ENCODE data around the gene PDIA2. TPM values are rescaled to one million over a fixed set of nuclear protein-coding genes. Genes with fewer than 3 reads are reported as not detected.

PDIA2 gene
- total RNA-seq, 1 experiment from 2014 or later, result not detected

DNA sequence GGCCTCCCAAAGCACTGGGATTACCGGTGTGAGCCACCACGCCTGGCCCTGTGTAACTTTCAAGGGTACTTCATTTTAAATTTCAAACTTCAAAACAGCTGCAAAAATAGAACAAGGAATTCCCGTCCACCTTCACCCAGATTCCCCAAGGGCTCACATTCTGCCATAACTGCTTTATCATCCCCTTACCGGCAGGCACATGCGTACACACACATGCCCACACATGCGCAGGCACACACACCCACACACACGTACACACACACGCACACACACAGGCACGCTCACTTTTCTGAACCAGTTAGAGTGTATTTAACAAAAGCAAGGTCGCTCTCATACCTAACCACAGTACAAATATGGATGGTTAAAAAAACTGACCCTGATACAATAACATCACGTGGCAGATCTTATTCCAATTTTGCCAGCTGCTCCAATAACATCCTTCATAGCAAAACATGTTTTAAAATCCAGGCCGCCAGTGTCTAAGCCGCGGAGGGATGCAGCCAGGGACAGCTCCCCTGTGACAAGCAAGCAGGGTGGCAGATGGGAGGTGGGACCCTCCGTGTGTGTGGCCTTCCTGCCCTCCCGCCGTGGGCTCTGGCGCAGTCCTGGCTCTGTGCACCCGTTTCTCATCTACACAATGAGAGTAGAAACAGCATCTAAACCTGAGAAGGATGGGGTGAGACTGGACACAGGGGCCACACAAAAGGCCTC, 23.1 kb downstream of the PDIA2 start:
- no peak for DNase-seq
- TF ChIP-seq EZH2 (IDR thresholded peaks at IDR 0.05; ENCODE audit: low read length, unreplicated experiment), result no peak
- no peak for TF ChIP-seq EZH2phosphoT487 (IDR thresholded peaks at IDR 0.05; ENCODE audit: borderline replicate concordance, low read length)
- TF ChIP-seq, protein P1, sequence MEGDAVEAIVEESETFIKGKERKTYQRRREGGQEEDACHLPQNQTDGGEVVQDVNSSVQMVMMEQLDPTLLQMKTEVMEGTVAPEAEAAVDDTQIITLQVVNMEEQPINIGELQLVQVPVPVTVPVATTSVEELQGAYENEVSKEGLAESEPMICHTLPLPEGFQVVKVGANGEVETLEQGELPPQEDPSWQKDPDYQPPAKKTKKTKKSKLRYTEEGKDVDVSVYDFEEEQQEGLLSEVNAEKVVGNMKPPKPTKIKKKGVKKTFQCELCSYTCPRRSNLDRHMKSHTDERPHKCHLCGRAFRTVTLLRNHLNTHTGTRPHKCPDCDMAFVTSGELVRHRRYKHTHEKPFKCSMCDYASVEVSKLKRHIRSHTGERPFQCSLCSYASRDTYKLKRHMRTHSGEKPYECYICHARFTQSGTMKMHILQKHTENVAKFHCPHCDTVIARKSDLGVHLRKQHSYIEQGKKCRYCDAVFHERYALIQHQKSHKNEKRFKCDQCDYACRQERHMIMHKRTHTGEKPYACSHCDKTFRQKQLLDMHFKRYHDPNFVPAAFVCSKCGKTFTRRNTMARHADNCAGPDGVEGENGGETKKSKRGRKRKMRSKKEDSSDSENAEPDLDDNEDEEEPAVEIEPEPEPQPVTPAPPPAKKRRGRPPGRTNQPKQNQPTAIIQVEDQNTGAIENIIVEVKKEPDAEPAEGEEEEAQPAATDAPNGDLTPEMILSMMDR (conservative IDR thresholded peaks at IDR 0.05; ENCODE audit: low read depth, low read length), result no peak
- intact Hi-C loops (cut with micrococcal nuclease), result no loop called here

DNA sequence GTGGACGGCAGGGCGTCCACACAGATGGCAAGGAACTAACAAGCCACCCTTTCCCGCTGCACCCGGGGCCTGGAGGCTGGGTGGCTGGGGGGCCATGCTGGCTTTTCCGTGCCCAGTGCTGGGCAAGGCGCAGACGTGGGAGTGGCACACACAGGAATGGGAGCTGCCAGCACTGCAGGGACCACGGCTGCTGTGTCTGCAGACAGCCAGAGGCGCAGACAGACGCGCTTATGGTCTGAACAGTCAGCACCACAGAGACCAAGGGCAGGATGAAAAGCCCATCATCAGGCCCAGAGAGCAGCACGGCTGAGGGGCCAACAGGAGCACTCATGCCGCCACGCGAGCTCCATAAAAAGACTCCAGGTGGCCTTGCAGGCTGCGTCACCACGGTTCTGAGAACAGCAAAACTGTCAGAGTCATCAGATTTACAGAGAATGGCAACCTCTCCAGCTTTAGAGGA, 24.0 kb downstream of the PDIA2 start:
- ChIA-PET POLR2A (ENCODE audit: unreplicated experiment) (no interaction called here), CTCF (no interaction called here)
- Histone ChIP-seq H4K20me1 (ENCODE audit: low read length) (no peaks in the 10 kb centered on the region), H3K4me2 (ENCODE audit: low read length) (no peak overlapping the region), H3K27me3 (ENCODE audit: low read length) (no peaks in the 10 kb centered on the region), H3K4me1 (ENCODE audit: insufficient read depth, low read length) (no peaks in the 10 kb centered on the region), H2AFZ (ENCODE audit: low read length) (no peak overlapping the region), H3K4me3 (ENCODE audit: low read length) (no peak overlapping the region), H3K36me3 (ENCODE audit: low read depth, low read length) (no peaks in the 10 kb centered on the region), H3K79me2 (ENCODE audit: low read length) (no peaks in the 10 kb centered on the region), H3F3A (ENCODE audit: low read length, unreplicated experiment) (no peaks in the 10 kb centered on the region), H3K27ac (ENCODE audit: low read length) (no peak overlapping the region), H3K9ac (ENCODE audit: low read length) (no peak overlapping the region), H3K9me3 (ENCODE audit: low read length) (no peaks in the 10 kb centered on the region), H3K9me2 (replicated peaks; ENCODE audit: low read length) (no peaks in the 10 kb centered on the region)
- BruUV-seq (replicated peaks), result no TSS peak
- no peak for ATAC-seq
- intact Hi-C loops (cut with micrococcal nuclease), result no loop called here
- no peak for DNase-seq
- TF ChIP-seq EZH2phosphoT487 (IDR thresholded peaks at IDR 0.05; ENCODE audit: borderline replicate concordance, low read length) (no peak), EZH2 (IDR thresholded peaks at IDR 0.05; ENCODE audit: low read length, unreplicated experiment) (no peak)
- TF ChIP-seq, protein P1 (conservative IDR thresholded peaks at IDR 0.05; ENCODE audit: low read depth, low read length), result no peak

More for the DNA sequence above, 23.1 kb downstream of the PDIA2 start:
- H3K27ac ChIP-seq (ENCODE audit: low read length), result no peak overlapping the region
- H3K36me3 ChIP-seq (ENCODE audit: low read depth, low read length), result no peaks in the 10 kb centered on the region
- no peak for ATAC-seq
- H3K9me2 ChIP-seq (replicated peaks; ENCODE audit: low read length), result no peaks in the 10 kb centered on the region
- no peak overlapping the region for H3K9ac ChIP-seq (ENCODE audit: low read length)
- H3K9me3 ChIP-seq (ENCODE audit: low read length), result no peaks in the 10 kb centered on the region
- no peaks in the 10 kb centered on the region for H3K4me1 ChIP-seq (ENCODE audit: insufficient read depth, low read length)
- H2AFZ ChIP-seq (ENCODE audit: low read length), result no peak overlapping the region
- no peak overlapping the region for H3K4me2 ChIP-seq (ENCODE audit: low read length)
- no peaks in the 10 kb centered on the region for H3K27me3 ChIP-seq (ENCODE audit: low read length)
- H4K20me1 ChIP-seq (ENCODE audit: low read length), result no peaks in the 10 kb centered on the region
- H3K4me3 ChIP-seq (ENCODE audit: low read length), result no peak overlapping the region
- BruUV-seq (replicated peaks), result no TSS peak
- H3F3A ChIP-seq (ENCODE audit: low read length, unreplicated experiment), result no peaks in the 10 kb centered on the region
- ChIA-PET CTCF (no interaction called here), POLR2A (ENCODE audit: unreplicated experiment) (no interaction called here)
- H3K79me2 ChIP-seq (ENCODE audit: low read length), result no peaks in the 10 kb centered on the region

DNA sequence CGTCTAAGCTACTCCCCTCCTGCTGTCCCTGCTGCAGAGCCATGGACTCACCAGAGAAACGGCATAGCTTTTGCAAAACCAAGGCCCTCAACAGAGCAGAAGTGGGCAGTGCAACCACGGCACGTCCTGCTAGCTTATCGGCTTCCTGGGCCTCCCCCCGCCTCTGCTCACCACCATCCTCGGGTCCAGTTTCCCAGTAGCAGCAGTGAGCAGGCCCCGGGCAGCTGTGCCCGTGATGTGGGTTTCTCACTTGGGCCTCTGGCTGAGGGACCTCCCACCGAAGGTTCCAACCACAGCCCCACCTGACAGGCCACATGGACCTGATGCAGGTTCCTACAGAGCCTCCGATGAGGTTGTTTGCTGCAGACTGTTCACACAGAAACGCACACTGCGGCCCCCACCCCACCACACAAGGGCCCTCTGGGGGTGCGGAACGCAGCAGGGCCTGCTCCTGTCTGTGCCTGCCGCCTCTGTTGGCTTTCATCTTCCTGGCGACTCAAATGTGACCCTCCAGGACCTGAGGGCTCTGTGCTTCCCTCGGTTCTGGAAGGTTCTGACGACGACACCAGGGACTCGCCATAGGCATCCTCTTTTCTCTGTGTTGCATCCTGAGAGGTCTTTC, 24.8 kb downstream of the PDIA2 start:
- no TSS peak for BruUV-seq (replicated peaks)
- Histone ChIP-seq H3K79me2 (ENCODE audit: low read length) (no peaks in the 10 kb centered on the region), H4K20me1 (ENCODE audit: low read length) (no peaks in the 10 kb centered on the region), H3K4me2 (ENCODE audit: low read length) (no peak overlapping the region), H3K36me3 (ENCODE audit: low read depth, low read length) (no peaks in the 10 kb centered on the region), H3K9me2 (replicated peaks; ENCODE audit: low read length) (no peaks in the 10 kb centered on the region), H3K4me3 (ENCODE audit: low read length) (no peak overlapping the region), H3K9ac (ENCODE audit: low read length) (no peak overlapping the region), H3K4me1 (ENCODE audit: insufficient read depth, low read length) (no peaks in the 10 kb centered on the region), H3K27me3 (ENCODE audit: low read length) (no peaks in the 10 kb centered on the region), H3F3A (ENCODE audit: low read length, unreplicated experiment) (no peaks in the 10 kb centered on the region), H3K9me3 (ENCODE audit: low read length) (no peaks in the 10 kb centered on the region), H3K27ac (ENCODE audit: low read length) (no peak overlapping the region), H2AFZ (ENCODE audit: low read length) (no peak overlapping the region)
- DNase-seq, result no peak
- intact Hi-C loops (cut with micrococcal nuclease), result no loop called here
- TF ChIP-seq, protein P1 (conservative IDR thresholded peaks at IDR 0.05; ENCODE audit: low read depth, low read length), result no peak
- TF ChIP-seq EZH2phosphoT487 (IDR thresholded peaks at IDR 0.05; ENCODE audit: borderline replicate concordance, low read length) (no peak), EZH2 (IDR thresholded peaks at IDR 0.05; ENCODE audit: low read length, unreplicated experiment) (no peak)
- ATAC-seq, result no peak
- CTCF ChIA-PET, result no interaction called here
- POLR2A ChIA-PET (ENCODE audit: unreplicated experiment), result no interaction called here

Measured in PC-3 (cell line).